Gastrocnemius medialis (tissue), 4 donors: ENCODE data around the gene CYGB.

Experiments used
- CTCF ChIP-seq, 5 experiments: fragments of 450-650 bp in 3 of 5; fragments of 200-600 bp in 2 of 5; sonication (generic) in 2 of 5; IDR thresholded peaks in 4 of 5; conservative IDR thresholded peaks in 1 of 5; 1 replicate in 4 of 5; 2 replicates in 1 of 5; pipeline ENCODE4 v1.5.1; 2016 to 2019; ENCODE audit warnings: antibody characterized with exemption in 5 of 5, mild to moderate bottlenecking in 3 of 5, moderate library complexity in 3 of 5
- POLR2A ChIP-seq, 2 donors: fragments of 450-650 bp; IDR thresholded peaks; one replicate each; pipeline ENCODE4 v1.6.1; 2017; ENCODE audit warnings: antibody characterized with exemption in 2 of 2, mild to moderate bottlenecking in 2 of 2, moderate library complexity in 2 of 2

- TF ChIP-seq POLR2A (IDR thresholded peaks at IDR 0.05) (no peak), CTCF (IDR thresholded peaks at IDR 0.05 in 4 of 5, conservative IDR thresholded peaks at IDR 0.05 in 1 of 5) (no peak)
Observed at GRCh38 chr17:76542984-76543383, 5.5 kb upstream of the CYGB start.
